ENCODE results near the gene FLT1.

FLT1 gene

DNA sequence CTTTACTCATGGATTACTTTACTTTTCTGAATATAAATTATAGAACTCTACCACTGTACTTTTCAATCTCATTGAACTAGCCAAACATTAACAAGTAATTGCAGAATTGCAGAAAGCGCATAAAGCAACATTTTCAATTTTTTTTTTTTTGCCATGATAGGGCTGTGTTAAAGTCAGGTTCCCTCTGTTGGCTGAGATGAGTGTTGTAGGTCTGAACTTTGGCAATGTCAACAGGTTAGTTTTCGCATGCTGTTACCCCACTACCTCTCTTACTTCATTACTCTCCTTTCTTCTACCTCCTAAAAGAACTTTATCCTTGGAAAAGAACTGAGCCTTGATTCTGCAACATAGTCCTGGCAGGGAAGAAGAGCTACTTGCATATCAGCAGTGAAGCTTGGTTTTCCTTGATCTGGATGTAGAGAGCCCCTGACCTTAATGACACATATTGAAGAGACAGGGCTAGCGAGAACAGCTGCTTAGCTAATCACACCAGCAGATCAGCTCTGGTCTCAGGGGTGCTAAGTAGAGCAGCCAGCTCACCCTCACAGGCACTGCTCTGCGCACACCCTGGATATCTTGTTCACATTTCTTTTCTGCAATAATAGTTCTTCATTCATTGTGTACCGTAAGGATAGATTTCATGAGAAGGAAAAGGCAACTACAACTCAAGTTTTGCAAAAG is 119.5 kb downstream of the FLT1 start:
- FAIRE-seq, result no peak

DNA sequence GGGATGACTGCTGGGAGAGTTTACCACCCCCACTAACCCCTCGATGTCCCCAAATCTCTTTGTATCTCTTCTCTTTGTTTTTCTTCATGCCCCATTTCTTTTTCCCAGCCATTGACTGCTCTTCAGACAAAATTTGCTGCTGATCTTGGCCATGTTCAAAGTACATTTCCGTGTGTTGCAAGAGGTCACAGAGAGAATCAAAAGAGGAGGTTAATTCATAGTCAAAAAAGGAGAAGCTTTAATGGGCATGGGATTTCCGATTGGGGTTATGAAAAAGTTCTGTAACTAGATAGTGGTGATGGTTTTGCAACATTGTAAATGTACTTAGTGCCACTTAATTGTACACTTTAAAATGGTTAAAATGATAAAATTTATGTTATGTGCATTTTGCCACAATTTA is 121.1 kb downstream of the FLT1 start:
- no peak for FAIRE-seq

DNA sequence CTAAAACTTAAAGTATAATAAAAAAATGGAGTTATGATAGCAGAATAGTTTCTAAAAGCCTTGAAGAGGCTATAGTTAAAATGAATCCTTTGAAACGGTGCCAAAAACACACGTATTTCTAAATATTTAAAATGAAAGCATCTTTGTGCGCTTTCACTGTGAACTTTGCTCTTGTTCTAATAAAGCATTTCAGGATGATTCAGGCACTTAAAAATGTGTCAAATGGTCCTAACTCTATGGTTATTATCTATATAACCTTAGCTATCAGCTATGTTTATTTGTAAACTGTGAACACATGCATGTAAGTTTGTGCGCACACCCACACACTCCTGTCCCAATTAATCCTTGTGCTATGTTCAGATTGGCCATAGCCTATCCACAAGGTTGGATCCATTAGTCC is 124.5 kb downstream of the FLT1 start:
- no peak for FAIRE-seq

DNA sequence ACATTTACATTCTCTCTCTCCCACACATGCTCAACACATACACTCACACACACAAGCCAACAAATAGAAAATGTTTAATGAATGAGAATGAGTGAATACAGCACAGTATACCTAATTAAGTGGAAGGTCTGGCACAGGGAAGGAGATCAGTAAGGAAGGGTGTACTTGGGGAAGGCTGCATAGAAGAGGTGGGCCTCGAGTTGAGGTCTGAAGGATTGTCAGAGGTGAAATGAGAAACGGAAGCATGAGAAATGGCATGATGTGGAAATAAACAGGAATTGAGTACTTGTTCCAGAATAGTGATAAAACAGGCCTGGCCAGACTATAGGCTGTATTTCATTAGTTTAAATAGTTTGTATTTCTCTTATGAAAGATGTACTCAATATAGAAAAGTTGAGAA is 136.2 kb downstream of the FLT1 start:
- no peak for FAIRE-seq

DNA sequence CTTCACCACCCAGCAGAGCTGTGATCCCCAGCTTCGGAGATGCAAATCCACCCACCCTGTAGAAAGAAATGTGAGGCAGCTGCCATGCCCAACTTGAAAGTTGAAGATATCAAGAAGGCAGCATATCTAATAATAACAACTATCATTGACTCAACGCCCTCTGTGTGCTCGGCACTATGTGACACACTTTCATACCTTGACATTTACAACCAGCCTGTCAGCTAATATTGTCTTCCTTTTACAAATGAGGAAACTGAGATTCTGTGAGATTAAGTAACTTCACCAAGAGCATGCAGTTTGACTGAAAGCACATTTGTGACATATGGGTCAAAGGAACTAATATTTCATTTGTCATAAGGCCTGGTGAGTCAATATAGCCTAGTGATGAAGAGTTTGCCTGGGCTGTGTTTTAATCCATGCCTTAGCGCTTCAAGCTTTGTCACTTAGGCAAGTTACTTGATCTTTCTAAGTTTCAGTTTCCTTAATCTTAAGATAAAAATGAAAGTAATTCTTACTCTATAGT is 137.0 kb downstream of the FLT1 start:
- no peak for FAIRE-seq

DNA sequence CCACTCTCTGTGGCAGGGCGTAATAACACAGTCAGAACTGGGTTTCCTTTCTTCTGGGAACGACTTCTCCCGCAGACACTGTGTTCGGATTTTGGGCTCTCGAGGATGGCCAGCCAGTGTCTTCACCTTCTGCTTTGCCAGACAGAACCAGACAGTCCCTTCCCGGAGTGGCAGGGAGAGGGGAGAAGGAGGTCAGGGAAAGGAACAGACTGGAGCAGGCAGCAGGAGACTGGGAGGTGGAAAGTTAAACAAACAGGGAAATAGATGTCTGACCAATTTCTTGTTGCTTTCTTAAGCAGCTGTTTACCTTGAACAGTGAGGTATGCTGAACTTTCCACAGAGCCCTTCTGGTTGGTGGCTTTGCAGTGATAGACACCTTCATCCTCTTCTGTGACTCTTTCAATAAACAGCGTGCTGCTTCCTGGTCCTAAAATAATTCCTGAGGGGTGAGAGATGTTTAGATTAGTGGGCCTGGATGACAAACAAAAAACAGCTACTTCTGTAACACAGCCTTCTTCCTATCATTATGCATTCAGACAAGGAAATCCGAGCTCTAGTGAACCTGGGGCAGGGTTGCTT is 137.6 kb downstream of the FLT1 start:
- no peak for FAIRE-seq

DNA sequence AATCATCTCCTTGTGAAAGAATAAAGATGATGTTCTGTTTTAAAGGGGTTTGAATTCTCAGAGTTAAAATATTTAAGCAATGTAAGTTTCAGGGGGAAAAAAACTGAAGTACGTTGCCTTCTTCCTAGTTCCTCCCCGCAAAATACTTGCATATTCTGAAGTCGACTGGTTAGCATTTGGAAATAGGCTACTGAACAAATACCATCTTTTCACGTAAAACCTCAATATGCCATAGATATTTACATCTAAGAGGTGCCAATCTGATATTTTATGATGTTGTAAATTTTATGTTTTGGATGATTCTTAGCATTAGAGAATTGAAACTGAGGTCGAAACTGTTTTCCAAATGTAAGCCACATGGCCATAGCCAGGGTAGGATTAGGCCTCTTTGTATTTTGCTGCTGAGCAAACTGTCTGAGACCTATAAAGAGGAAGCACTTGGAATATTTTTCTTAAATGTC is 138.3 kb downstream of the FLT1 start:
- FAIRE-seq, result no peak

DNA sequence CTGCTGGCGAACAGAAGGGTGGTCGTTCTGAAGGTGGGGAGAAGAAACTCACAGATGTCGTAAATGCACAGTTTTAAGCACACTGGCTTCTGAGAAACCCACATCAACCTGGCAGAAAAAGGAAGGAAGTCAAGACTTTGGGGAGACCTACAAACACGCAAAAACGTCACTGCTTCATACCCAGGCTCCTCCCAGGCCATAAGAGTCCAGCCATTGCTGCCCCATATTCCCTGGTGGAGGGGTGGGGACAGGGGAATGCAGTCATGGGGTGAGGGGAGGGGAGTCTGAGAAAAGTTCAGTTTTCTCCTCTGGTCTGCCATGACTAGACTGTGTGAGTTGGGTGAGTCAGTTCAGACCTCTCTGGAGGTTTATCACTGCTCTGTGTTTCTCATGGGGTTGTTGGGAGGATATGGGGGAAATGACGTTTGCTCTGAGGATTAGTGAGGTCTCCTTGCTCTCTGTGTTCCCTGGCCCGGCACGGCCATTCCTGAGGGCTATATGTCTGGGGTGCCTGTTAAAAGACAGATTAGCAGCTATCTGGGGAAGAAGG is 139.0 kb downstream of the FLT1 start:
- no peak for FAIRE-seq

DNA sequence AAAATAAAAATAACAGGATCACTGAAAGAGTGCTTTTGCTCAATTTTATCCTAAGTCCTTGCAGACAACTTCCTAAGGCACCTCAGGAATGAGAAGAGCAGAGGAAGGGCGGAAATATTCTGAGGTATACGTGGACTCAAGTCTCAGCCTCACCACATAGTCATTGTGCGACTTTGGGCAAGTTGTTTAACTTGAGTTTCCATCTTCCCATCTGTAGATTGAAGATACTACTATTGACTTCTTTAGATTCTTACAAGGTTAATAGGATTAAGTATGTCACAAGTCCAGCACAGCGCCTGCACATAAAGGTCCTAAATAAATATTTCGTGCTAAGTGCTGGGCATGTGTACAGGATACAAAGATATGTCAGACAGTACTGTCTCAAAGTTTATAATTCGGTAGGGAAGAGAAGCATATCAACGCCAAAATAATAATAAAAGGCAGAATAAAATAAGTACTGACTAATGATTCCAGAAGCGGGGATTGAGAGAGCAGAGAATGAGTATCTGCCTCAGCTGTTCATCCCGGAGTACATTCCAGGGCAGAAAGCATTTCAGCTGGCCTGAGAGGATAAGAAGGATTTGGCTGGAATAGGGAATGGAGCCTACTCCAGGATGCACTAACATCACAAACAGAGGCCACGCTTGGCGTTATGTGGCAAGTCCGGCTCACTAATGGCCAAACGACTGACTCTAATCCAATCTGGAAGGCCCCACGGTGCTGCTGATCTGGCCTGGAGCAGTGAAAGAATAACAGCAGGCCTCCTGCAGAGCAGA is 139.7 kb downstream of the FLT1 start:
- no peak for FAIRE-seq

DNA sequence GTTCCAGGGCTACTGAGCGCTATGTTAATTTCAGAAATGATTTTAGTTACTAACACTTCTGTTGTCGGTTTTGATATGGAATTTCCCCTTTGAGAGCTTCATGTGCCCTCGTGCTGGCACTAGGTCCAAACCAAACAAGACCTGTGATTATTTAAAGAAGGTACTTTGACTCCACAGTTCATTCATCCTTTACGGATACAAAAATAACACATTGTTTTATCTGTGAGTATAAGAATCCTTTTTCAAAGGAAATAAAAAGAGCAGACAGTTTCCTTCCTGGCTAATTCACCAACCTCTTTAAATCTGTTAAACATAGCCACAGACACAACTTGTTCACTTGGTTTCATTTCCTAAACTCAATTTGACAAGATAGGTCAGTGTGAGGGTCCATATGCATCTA is 141.2 kb downstream of the FLT1 start:
- FAIRE-seq, result no peak

DNA sequence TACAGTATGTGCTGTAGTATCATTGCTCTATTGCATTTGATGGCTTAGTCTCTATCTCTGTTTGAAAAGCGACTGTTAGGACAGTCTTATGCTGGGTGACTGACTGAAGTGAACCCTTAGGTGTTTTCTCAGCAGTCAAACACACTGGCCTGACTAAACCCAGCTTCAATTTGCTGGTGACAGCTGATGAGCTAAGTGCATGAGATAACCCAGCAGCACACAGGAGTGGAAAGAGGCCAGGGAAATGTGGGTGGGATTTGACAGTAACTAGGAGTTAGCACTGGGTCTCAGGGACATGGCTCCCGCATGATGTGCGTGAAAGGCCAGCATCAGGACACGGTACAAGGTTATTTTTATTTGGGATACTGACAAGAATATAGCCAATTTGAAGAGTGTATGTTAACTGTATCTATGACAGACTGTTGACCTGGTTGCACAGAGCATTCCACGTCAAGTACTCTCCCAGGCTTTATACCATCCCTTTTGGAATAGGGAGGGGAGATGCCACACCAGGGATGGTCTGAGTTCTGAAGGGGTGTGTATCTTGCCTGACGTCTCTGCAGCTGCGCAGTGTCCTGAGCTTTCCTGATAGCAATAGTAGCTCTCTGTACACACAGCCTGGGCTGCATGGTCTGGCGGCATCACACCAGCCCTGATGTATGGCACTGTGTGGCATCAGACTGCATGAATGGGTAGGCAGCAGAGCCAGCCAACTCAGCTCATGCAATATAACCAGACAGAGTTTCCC is 144.8 kb downstream of the FLT1 start:
- no peak for FAIRE-seq

DNA sequence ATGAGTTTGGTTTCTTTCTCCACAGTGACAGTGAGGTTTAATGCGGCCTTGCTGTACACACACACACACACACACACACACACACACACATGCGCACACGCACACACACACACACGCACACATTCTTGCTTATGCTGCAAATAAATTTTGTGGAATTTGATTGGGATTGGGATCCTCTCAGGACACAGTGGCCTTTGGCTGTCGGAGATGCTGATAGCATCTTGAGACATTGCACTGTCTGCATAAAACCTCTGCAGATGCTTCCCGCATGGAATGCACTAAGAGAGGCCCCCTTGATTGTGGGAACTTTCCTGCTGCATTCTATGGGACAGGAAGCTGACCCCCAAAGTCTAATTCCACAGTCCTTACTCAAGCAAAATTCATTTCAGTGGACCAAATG is 145.6 kb downstream of the FLT1 start:
- FAIRE-seq, result no peak

DNA sequence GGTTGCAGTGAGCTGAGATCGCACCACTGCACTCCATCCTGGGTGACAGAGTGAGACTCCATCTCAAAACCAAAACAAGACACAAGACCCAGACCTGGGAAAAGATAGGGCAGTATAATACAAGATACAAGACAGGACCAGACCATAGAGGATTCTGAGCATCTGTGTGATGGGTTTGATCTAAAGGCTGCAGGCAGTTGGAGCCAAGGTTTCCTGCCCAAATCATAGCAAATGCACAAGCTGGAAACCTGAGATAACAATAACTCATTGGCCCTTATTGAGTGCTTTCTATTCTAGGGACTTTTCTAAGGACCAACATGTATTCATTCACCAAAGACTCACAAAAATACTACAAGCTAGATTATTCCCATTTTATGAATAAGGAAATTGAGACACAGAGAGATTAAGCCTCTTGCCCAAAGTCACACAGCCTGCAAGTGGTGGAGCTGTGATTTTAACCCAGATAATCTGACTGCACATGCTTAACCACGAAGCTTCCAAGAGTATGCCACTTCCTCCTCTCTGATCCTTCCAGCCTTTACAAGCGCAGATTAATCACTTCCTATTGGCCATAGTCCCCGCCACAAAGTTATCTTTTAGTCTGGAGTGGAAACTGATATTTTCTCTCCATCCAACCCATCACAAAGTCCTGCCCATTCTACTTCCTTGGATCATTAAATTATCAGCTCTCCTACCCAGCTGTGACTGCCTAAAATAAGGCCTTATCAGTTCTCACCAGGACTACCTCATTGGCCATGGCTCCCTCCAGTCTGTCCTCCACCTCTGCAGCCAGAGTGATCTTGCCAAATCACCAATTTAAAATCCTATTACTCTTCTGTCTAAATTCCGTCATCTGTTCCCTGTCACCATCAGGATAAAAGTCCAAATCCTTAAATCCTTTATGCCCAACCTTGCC is 147.2 kb downstream of the FLT1 start:
- FAIRE-seq, result no peak

DNA sequence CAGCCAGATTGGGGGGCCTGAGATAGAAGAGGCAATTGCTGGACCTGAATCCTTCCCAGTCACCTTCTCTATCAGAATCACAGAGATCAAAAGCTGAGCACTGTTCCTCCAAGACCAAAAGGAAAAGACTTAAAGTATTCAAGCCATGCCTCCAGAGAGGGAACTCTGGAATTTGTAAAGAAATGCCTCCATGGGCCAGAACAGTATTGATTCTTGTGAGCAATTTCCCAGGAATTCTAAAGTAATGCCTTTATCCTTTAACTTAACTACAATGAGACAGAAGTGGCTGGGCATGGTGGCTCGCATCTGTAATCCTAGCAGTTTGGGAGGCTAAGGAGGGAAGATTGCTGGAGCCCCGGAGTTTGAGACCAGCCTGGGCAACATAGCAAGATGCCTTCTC is 148.8 kb downstream of the FLT1 start:
- no peak for FAIRE-seq

DNA sequence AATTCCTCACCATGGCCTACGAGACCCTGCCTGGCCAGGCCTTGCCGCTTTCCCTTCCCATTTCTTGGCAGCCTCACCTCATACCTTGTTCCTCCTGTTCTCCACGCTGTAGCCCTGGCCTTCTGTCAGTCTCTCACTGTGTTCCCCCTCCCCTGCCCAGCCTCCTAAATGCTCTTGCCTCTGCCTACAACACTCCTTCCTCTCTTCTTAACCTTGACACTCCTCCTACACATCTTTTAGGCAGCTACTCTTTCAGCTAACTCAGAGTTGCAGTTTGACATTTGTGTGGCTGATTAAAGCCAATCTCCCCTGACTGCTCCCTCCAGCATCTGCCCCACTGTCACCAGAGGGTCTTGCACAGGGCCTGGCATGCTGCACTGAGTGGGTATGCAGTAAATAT is 150.8 kb downstream of the FLT1 start:
- no peak for FAIRE-seq

DNA sequence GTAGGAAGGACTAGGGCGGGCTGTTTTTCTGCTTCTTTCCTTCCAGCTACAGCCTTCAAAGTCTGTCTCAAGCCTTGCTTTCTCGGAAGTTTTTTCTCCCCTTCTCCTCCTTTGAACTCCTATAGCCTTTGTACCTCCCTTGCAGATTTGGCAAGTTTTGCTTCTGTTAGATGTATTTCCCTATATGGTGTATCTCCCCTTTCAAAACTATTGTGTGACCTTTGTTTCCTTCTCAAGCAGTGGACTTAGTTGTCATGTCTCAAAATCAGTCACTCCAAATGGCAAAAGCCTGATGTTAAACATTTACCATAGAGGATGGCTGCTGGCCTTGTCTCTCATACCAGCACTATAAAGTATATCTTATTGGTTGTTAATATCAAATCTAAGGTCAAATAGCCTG is 152.7 kb downstream of the FLT1 start:
- no peak for FAIRE-seq

DNA sequence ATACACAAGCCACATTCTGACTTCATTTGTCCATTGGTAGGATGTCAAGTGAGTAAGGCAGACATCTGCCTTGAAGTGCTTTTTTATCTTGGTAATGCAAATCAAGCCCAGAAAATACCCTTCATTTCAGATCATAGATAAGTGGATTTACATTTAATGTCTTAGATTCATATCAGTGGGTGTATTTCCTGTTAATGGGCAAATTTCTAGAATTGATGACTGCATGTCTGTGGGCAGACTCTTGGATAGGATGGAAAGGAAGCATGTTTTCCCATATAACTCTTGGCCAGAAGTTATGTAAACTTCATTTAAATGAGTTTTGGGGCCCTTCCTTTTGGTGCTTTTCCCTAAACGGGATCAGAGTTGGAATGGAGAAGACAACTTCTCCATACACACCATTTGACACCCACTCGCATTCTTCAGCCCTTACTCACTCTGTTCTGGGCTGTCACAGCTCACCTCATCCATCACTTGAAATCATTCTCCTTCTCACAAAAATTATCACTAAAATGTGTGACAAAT is 154.6 kb downstream of the FLT1 start:
- FAIRE-seq, result no peak

DNA sequence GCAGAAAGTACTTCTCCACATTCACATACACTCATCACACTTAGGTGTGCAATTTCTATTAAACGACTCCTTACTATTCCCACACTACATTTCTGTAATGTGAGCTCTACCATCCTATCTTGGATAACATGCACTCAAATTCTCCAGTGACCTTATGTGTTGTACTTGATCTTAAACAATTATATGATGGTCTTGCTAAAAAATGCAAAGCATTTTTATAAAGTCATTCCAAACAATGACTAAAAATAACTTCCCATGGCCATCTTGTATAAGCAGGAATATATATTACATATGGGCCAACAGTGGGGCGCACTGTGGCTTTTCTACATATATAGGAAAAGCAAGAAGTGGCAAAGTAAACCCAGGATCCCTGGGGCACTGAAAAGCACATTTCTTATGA is 155.5 kb downstream of the FLT1 start:
- FAIRE-seq, result no peak

DNA sequence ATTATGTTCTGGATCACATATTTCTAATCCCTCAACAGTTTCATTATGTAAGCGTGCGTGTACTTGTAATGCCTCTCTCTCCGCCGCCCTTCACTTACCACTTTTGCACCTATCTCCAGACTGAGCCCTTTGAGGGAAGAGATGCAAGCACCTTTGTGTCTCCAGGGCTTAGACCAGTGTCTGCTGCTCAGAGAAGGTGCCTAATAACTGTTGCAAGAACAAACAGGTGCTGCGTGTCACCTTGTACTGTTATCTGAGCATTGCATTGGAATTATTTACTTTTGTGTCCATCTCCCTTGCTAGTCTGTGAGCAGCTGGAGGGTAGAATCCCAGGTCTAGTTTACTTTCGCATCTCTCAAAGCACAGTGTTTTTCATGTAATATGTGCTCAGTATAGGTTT is 156.2 kb downstream of the FLT1 start:
- FAIRE-seq, result no peak

DNA sequence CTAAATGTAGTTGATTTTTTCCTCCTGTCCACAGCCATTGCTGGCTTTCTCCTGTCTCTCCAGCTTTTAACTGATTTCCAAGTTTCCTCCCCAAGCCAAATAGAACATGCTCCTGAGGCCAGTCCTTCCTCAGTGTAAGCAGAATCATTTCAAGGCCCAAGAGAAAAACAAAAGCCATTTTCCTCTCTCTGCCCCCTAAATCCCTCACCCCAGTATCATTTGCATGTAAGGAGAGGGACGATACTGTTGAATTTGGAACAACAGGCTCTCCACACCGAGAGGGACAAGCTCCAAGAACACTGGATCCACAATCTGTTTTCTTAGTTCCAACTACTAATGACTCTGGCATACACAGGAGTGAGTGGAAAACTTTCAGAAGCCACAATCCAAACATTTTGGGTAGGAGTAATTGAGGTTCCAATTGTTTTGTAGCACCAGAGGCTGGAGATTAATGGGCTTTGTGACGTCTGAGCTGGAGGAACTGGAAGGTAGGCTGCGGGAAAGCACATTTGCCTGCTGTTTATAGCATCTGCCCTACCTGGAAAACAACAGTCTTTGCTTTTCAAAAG is 156.8 kb downstream of the FLT1 start:
- no peak for FAIRE-seq

Measured in islet of Langerhans (tissue), 1 donor.